Suprapubic skin (tissue), 4 donors: ENCODE measurements around the gene ERBB4. TPM values are rescaled to one million over a fixed set of nuclear protein-coding genes. Genes with fewer than 3 reads are reported as not detected.

Experiments
- DNase-seq, 2 donors: peaks; one replicate each; pipeline ENCODE4 v3.0.0-alpha.2; 2019; ENCODE audit warnings: low spot score in 2 of 2
- H3K27ac ChIP-seq: fragments of 200-600 bp; sonication (generic); one replicate; pipeline ENCODE4 v1.5.1; 2019
- H3K27me3 ChIP-seq: fragments of 200-600 bp; sonication (generic); one replicate; pipeline ENCODE4 v1.5.1; 2019
- H3K36me3 ChIP-seq: fragments of 200-600 bp; sonication (generic); one replicate; pipeline ENCODE4 v1.5.1; 2019
- H3K4me1 ChIP-seq: fragments of 200-600 bp; sonication (generic); one replicate; pipeline ENCODE4 v1.5.1; 2019
- H3K4me3 ChIP-seq: fragments of 200-600 bp; sonication (generic); one replicate; pipeline ENCODE4 v1.5.1; 2019; ENCODE audit warnings: mild to moderate bottlenecking
- H3K9me3 ChIP-seq: fragments of 200-600 bp; sonication (generic); one replicate; pipeline ENCODE4 v1.5.1; 2019
- EP300 ChIP-seq: sonication (generic); formaldehyde crosslinking; IDR thresholded peaks from one replicate; pipeline ENCODE4 v1.6.1; 2017; ENCODE audit warnings: antibody characterized with exemption
- POLR2A ChIP-seq, 2 donors: fragments of 450-650 bp; IDR thresholded peaks; one replicate each; pipeline ENCODE4 v1.6.1; 2017; ENCODE audit warnings: antibody characterized with exemption in 2 of 2, mild to moderate bottlenecking in 2 of 2, moderate library complexity in 2 of 2
- POLR2AphosphoS5 ChIP-seq, 3 donors: sonication (generic); formaldehyde crosslinking; IDR thresholded peaks; one replicate each; pipeline ENCODE4 v1.6.1; 2017; ENCODE audit warnings: antibody characterized with exemption in 3 of 3
- WGBS: methylation state at CpG from one replicate; pipeline ENCODE4 v1.1.5; 2018; 5-methylcytosine and 5-hydroxymethylcytosine counted together
- total RNA-seq, 4 donors: library from RNA; depleted of rRNA; stranded (reverse); fragments of >200 nt; gene quantifications; one replicate each; pipeline ENCODE4 v1.1.0, GENCODE V29; 2016
- TF ChIP-seq, protein P1 (sequence below), 2 donors: fragments of 200-600 bp in 1 of 2; fragments of 450-650 bp in 1 of 2; sonication (generic) in 1 of 2; IDR thresholded peaks; one replicate each; pipeline ENCODE4 v1.5.1; 2016 to 2019; ENCODE audit warnings: antibody characterized with exemption in 2 of 2, mild to moderate bottlenecking in 1 of 2, moderate library complexity in 1 of 2

ERBB4 gene
- total RNA-seq, 4 donors from 2014 or later: 0.95 to 6.4 (median 1.5) TPM

DNA sequence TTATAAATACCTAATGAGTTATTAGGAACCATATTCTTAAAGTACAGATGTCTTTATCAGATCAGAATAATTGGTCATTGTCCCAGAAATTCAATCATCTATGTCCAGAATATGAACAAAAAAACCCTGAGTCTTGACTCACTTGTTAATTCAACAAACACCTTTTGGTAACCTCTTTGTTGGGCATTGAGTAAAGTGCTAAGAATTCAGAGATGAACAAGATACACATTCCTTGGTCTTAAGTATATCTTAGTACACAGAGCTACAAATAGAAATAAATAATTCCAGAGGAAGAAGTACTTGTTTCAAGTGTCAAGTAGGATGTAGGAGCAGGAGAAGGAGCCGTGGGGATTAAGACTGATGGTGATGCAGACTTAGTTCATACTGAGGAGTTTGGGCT, 1184.1 kb downstream of the ERBB4 start:
- Histone ChIP-seq H3K9me3 (no peaks in the 10 kb centered on the region), H3K4me3 (no peak overlapping the region)
- 72% methylated on average over 1 of the region's 1 CpG for WGBS

DNA sequence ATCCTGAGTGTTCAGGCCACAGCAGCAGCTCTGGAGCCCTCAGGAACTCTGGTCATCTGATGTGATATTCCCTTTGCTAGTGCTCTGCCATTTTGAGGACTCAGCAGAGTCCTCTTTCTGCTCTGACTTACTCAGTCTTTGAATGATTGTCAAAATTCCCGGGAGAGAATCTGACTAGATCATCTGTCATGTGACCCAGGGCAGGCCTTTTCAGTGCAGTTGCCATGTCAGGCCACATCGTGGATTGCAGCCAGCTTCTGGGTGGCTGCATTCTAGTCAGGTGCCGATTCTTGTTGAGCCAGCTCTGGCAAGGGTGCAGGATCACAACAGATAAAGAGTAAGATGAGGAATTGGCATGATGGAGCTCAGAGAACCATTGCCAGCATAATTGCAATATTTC, 1186.6 kb downstream of the ERBB4 start:
- no peak for DNase-seq
- H3K9me3 ChIP-seq: no peaks in the 10 kb centered on the region
- H3K36me3 ChIP-seq: no peaks in the 10 kb centered on the region
- no peaks in the 10 kb centered on the region for H3K4me1 ChIP-seq
- no peak overlapping the region for H3K27ac ChIP-seq
- no peaks in the 10 kb centered on the region for H3K27me3 ChIP-seq
- H3K4me3 ChIP-seq: no peak overlapping the region
- WGBS: 32% methylated on average over 3 of the region's 3 CpGs
- TF ChIP-seq EP300 (no peak), POLR2A (IDR thresholded peaks at IDR 0.05) (no peak), POLR2AphosphoS5 (IDR thresholded peaks at IDR 0.05) (no peak)
- TF ChIP-seq, protein P1, sequence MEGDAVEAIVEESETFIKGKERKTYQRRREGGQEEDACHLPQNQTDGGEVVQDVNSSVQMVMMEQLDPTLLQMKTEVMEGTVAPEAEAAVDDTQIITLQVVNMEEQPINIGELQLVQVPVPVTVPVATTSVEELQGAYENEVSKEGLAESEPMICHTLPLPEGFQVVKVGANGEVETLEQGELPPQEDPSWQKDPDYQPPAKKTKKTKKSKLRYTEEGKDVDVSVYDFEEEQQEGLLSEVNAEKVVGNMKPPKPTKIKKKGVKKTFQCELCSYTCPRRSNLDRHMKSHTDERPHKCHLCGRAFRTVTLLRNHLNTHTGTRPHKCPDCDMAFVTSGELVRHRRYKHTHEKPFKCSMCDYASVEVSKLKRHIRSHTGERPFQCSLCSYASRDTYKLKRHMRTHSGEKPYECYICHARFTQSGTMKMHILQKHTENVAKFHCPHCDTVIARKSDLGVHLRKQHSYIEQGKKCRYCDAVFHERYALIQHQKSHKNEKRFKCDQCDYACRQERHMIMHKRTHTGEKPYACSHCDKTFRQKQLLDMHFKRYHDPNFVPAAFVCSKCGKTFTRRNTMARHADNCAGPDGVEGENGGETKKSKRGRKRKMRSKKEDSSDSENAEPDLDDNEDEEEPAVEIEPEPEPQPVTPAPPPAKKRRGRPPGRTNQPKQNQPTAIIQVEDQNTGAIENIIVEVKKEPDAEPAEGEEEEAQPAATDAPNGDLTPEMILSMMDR (IDR thresholded peaks at IDR 0.05): no peak

More for the DNA sequence above, 1184.1 kb downstream of the ERBB4 start:
- no peak for DNase-seq
- H3K27me3 ChIP-seq: no peaks in the 10 kb centered on the region
- no peak for TF ChIP-seq POLR2AphosphoS5 (IDR thresholded peaks at IDR 0.05)
- TF ChIP-seq POLR2A (IDR thresholded peaks at IDR 0.05): no peak
- TF ChIP-seq, protein P1 (IDR thresholded peaks at IDR 0.05): no peak
- TF ChIP-seq EP300: no peak
- no peak overlapping the region for H3K27ac ChIP-seq
- no peaks in the 10 kb centered on the region for H3K4me1 ChIP-seq
- no peaks in the 10 kb centered on the region for H3K36me3 ChIP-seq

DNA sequence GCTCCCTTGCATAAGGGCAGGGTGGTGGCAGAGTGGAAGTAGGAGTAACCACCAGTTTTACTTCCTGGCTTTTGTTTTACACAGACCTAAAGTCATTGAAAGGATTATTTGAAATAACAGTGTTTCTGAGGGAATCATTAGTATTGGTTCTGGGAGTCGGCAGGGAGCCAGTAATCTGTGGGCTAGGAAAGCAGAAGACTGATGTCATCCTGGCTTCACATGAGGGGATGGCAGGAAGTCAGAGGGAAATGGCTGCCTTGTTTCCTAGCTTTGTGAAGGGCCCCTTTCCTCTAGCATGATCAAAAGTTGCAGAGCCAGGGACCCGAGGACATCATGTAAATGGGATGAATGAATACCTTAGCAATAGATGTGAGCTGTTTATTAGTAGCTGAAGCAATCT, 1189.6 kb downstream of the ERBB4 start:
- Histone ChIP-seq H3K36me3 (no peaks in the 10 kb centered on the region), H3K4me1 (no peaks in the 10 kb centered on the region), H3K4me3 (no peak overlapping the region), H3K9me3 (peaks cover 3% of the 10 kb centered on the region), H3K27ac (no peak overlapping the region), H3K27me3 (no peaks in the 10 kb centered on the region)
- no peak for DNase-seq
- TF ChIP-seq POLR2A (IDR thresholded peaks at IDR 0.05) (no peak), POLR2AphosphoS5 (IDR thresholded peaks at IDR 0.05) (no peak)
- WGBS: 49% methylated on average over 2 of the region's 2 CpGs

DNA sequence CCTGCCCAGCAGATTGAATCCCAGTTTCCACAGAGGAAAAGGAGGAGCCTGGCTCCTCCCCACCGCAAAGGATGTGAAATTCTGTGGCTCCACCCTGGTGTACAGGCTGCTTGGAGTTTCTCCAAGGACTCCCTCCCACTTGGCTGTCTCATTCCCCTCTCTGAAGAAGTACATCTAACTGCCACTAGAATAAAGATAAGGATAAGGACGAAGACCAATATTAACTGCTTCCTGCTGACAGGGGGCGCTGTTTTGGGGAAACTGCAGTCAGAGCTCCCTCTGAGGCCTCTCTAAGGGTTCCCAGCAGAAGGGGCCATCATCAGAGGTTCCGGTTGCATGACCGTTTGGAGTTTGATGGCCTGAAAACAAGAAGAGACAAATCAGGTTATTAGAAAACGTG, 1191.3 kb downstream of the ERBB4 start:
- no peak for DNase-seq
- TF ChIP-seq, protein P1 (IDR thresholded peaks at IDR 0.05): no peak
- TF ChIP-seq POLR2A (IDR thresholded peaks at IDR 0.05) (no peak), POLR2AphosphoS5 (IDR thresholded peaks at IDR 0.05) (no peak), EP300 (no peak)
- H3K27me3 ChIP-seq: no peaks in the 10 kb centered on the region
- WGBS: 73% methylated on average over 6 of the region's 6 CpGs
- no peaks in the 10 kb centered on the region for H3K4me1 ChIP-seq
- no peaks in the 10 kb centered on the region for H3K36me3 ChIP-seq
- no peak overlapping the region for H3K27ac ChIP-seq
- no peak overlapping the region for H3K4me3 ChIP-seq
- H3K9me3 ChIP-seq: peaks cover 3% of the 10 kb centered on the region

DNA sequence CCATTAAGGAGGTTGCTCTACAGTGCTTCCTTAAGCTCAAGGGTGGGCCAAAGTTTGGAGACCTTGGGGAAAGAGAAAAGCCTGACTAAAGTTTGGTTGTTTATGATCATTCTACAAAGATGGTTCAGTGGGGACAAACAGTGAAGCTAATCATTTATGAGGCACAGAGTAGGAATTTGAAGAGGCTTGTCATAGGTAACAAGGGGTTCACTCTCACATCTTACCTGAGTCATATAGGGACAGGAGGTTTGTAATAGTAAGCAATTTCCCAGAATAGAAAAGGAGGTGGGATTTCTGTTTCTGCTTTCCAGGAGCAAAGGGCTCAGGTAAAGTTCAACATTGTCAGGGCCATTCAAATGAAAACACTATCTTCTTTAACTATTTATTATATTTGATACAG, 1194.3 kb downstream of the ERBB4 start:
- Histone ChIP-seq H3K27ac (no peak overlapping the region), H3K36me3 (no peaks in the 10 kb centered on the region), H3K9me3 (peaks cover 3% of the 10 kb centered on the region), H3K4me3 (no peak overlapping the region), H3K4me1 (no peaks in the 10 kb centered on the region), H3K27me3 (no peaks in the 10 kb centered on the region)
- TF ChIP-seq, protein P1 (IDR thresholded peaks at IDR 0.05): no peak
- TF ChIP-seq POLR2A (IDR thresholded peaks at IDR 0.05) (no peak), POLR2AphosphoS5 (IDR thresholded peaks at IDR 0.05) (no peak), EP300 (no peak)
- no peak for DNase-seq

DNA sequence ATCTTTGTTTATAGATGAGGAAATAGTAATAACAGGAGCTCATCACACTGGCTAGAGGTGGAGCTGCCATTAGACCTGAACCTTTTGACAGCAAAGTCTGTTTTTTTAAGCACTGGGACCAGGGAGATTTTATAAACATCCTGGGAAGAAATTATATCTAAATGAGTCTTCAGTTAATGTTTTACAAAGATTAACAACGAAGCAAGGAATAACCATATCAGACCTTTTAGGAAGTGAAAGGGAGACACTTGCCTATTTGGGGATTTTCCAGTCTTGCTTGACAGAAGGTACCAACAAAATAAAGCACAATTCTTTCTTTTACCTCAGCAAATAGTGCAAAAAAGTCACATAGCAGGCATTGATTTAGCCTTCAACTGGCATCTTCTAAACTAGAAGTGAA, 1205.2 kb downstream of the ERBB4 start:
- no peak overlapping the region for H3K27ac ChIP-seq
- TF ChIP-seq POLR2A (IDR thresholded peaks at IDR 0.05) (no peak), POLR2AphosphoS5 (IDR thresholded peaks at IDR 0.05) (no peak), EP300 (no peak)
- TF ChIP-seq, protein P1 (IDR thresholded peaks at IDR 0.05): no peak
- 61% methylated on average over 1 of the region's 1 CpG for WGBS
- no peaks in the 10 kb centered on the region for H3K36me3 ChIP-seq
- DNase-seq: no peak
- H3K4me3 ChIP-seq: no peak overlapping the region
- no peaks in the 10 kb centered on the region for H3K27me3 ChIP-seq
- no peaks in the 10 kb centered on the region for H3K9me3 ChIP-seq
- no peaks in the 10 kb centered on the region for H3K4me1 ChIP-seq
